CD4-positive, alpha-beta T cell treated with Interleukin-1 beta for 1 hour (primary cell): ENCODE results near the gene UBAC2.
"Not testable (repeated sequence)": the region's sequence is repeated elsewhere in the genome, so short reads cannot be mapped to it uniquely, and the experiment has no call there.

ENCODE experiments used
- DNase-seq, 2 donors: peaks; one replicate each; pipeline ENCODE4 v3.0.0-alpha.2; 2020 to 2022

The UBAC2 gene

GRCh38 chr13:99382428-99383133 lies 181.9 kb downstream of the UBAC2 start:
- DNase-seq: peak; percentile 46 to 51

GRCh38 chr13:99383511-99383921 lies 182.9 kb downstream of the UBAC2 start:
- DNase-seq: no peak

GRCh38 chr13:99383946-99384345 lies 183.3 kb downstream of the UBAC2 start:
- DNase-seq: no peak

- DNase-seq: peak; percentile 37 to 75
These were observed 183.8 kb downstream of the UBAC2 start for GRCh38 chr13:99384468-99384867.

- DNase-seq: no peak
These were observed 184.5 kb downstream of the UBAC2 start for GRCh38 chr13:99385161-99385560.

- DNase-seq: no peak
These were observed 185.3 kb downstream of the UBAC2 start for GRCh38 chr13:99385940-99386339.

- DNase-seq: no peak
These were observed 185.8 kb downstream of the UBAC2 start for GRCh38 chr13:99386495-99386894.

GRCh38 chr13:99386911-99387788 lies 186.5 kb downstream of the UBAC2 start:
- peak; percentile 84 to 86 for DNase-seq

- no peak for DNase-seq
These were observed 187.8 kb downstream of the UBAC2 start for GRCh38 chr13:99388334-99388923.

GRCh38 chr13:99389094-99389493 lies 188.4 kb downstream of the UBAC2 start:
- not testable (repeated sequence) for DNase-seq

GRCh38 chr13:99389520-99390304 lies 189.1 kb downstream of the UBAC2 start:
- DNase-seq: no peak

- no peak for DNase-seq
These were observed 189.9 kb downstream of the UBAC2 start for GRCh38 chr13:99390601-99391000.

- no peak for DNase-seq
These were observed 191.3 kb downstream of the UBAC2 start for GRCh38 chr13:99391781-99392469.

GRCh38 chr13:99392470-99393135 lies 191.9 kb downstream of the UBAC2 start:
- DNase-seq: no peak

GRCh38 chr13:99393391-99393790 lies 192.7 kb downstream of the UBAC2 start:
- DNase-seq: not testable (repeated sequence)

- DNase-seq: no peak
These were observed 193.4 kb downstream of the UBAC2 start for GRCh38 chr13:99393791-99394735.

GRCh38 chr13:99395436-99395835 lies 194.8 kb downstream of the UBAC2 start:
- DNase-seq: no peak

- no peak for DNase-seq
These were observed 195.8 kb downstream of the UBAC2 start for GRCh38 chr13:99396446-99396845.

GRCh38 chr13:99398071-99398470 lies 197.4 kb downstream of the UBAC2 start:
- DNase-seq: no peak

GRCh38 chr13:99398916-99399622 lies 198.4 kb downstream of the UBAC2 start:
- DNase-seq: no peak
